Activated naive CD8-positive, alpha-beta T cell (primary cell): ENCODE results near the gene PICK1.

Experiments used
- H3K27ac Mint-ChIP-seq: one replicate; pipeline ENCODE4 v1.8.0; 2021; ENCODE audit warnings: mixed read lengths
- H3K27me3 Mint-ChIP-seq: one replicate; pipeline ENCODE4 v1.8.0; 2021; ENCODE audit warnings: mixed read lengths
- H3K36me3 Mint-ChIP-seq: one replicate; pipeline ENCODE4 v1.8.0; 2021; ENCODE audit warnings: mixed read lengths
- H3K4me1 Mint-ChIP-seq: one replicate; pipeline ENCODE4 v1.8.0; 2021; ENCODE audit warnings: low read depth, mixed read lengths
- H3K4me3 Mint-ChIP-seq: one replicate; pipeline ENCODE4 v1.8.0; 2021; ENCODE audit warnings: mild to moderate bottlenecking, mixed read lengths
- H3K9me3 Mint-ChIP-seq: one replicate; pipeline ENCODE4 v1.8.0; 2021; ENCODE audit warnings: low read depth, mixed read lengths

Gene PICK1

DNA sequence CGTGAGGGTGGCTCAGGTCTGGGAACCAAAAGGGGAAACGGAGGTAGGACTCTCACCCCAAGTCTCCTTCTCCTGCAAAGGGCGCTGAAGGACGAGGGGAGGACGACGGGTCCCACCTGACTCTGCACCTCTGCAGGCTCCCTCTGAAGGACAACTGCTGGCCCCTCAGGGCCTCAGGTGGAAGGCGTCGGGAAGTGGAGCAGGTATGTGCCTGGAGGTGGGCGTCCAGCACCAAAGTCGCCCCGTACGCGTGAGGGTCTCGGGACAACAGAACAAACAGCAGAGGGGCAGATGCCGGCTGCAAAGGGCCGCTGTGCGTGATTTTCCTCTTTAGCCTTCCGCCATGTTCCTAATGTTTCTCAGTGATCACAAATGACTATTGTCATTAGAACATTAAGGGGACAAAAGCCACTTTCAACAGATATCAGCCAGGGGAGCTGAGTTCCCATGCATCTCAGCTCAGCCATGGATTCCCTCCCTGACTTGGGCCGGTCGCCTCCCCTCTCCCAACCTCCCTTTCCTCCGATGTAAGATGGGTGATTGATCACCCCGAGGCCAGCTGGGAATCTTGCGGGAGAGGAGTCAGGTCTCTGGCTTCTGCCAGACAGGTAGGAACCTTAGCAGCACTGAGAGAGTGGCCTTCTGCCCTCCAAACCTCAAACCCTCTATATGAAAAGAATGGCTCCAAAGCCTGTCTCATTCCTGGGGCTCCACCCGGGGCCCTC is 25.9 kb downstream of the PICK1 start:
- no peaks in the 10 kb centered on the region for H3K4me1 Mint-ChIP-seq
- H3K36me3 Mint-ChIP-seq = no peaks in the 10 kb centered on the region
- no peak overlapping the region for H3K4me3 Mint-ChIP-seq
- no peaks in the 10 kb centered on the region for H3K9me3 Mint-ChIP-seq
- no peak overlapping the region for H3K27ac Mint-ChIP-seq
- H3K27me3 Mint-ChIP-seq = peaks cover 6% of the 10 kb centered on the region

DNA sequence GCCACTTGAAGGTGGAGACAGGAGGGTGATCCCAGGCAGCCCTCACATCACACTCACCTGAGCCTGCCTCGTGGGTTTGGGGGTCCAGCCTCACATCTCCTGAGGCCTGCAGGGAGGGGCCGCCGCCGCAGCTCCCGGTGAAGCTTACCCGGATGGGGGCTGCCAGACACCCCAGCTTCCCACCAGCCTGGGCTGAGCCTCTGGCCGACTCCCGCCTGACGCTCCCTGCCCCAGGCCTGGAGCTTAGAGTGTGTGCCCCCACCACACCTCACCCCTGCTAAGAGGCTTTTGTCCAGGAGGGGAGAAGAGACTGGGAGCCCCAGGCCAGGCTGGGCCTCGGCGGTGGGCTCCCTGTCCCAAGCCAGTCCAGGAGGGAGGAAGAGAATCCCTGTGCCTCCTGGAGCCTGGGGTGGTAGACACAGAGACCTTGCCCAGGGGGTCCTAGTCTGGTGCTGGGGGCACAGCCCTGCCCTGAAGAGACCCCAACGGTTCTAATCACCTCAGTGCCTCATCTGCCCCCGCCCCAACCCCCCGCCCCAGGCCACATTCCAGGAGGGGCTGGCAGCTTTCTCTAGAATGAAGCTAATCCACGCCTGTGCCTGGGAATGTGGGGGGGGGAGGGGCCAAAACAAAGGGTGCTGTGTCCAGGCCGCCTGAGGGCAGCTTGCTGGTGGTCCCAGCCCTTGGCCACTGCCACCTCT is 26.9 kb downstream of the PICK1 start, which contains the start of gene SLC16A8:
TSS of gene SLC16A8 (minus strand) at position 254 of the 701 bp plus-strand sequence. CDS start 1,311 bp downstream, outside the sequence.
- no peak within 1 kb of the TSS for H3K27ac Mint-ChIP-seq
- no peak within 1 kb of the TSS for H3K4me3 Mint-ChIP-seq
- H3K27me3 Mint-ChIP-seq = peaks cover 6% of the 10 kb centered on the region
- no peaks in the 10 kb centered on the region for H3K4me1 Mint-ChIP-seq
- H3K36me3 Mint-ChIP-seq = no peaks in the 10 kb centered on the region
- H3K9me3 Mint-ChIP-seq = no peaks in the 10 kb centered on the region

DNA sequence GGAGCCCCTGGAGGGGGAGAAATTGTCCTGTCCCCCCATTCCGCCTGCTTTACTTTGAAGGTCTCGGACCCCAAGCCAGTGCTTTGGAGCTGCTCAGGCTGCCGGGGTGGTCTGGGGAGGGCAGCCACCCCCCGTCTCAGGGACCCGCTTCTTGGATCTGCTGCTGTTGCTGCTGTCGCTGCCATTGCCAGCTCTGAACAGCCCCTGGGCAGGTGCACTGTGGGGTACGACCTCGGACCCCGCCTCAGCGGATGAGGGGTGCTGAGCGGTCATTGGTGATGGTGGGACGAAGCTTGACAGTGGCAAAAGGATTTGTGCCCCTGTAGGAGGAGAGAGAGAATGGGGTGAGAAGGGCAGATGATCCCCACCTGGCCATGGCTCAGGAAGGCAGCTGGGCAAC is 27.9 kb downstream of the PICK1 start:
- no peak overlapping the region for H3K27ac Mint-ChIP-seq
- no peaks in the 10 kb centered on the region for H3K36me3 Mint-ChIP-seq
- no peaks in the 10 kb centered on the region for H3K9me3 Mint-ChIP-seq
- H3K4me1 Mint-ChIP-seq = no peaks in the 10 kb centered on the region
- peaks cover 5% of the 10 kb centered on the region for H3K27me3 Mint-ChIP-seq
- H3K4me3 Mint-ChIP-seq = no peak overlapping the region

DNA sequence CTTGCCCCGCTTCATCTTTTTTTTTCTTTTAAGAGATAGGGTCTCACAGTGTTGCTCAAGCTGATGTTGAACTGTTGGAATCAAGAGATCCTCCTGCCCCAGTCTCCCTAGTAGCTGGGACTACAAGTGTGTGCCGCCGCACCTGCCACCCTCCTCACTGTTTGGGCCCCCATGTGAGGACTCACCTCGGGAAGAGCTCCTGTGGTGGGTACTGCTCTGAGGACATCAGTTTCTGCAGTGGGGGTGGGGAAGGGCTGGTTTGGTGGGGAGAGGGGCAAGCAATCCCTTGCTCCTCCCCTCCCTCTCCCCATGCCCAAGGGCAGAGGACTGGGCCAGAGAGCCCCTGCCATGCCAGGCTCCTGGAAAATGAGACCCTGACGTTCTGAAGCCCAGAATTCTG is 28.3 kb downstream of the PICK1 start:
- H3K36me3 Mint-ChIP-seq = no peaks in the 10 kb centered on the region
- H3K4me3 Mint-ChIP-seq = no peak overlapping the region
- H3K4me1 Mint-ChIP-seq = peaks cover 2% of the 10 kb centered on the region
- H3K27me3 Mint-ChIP-seq = peaks cover 5% of the 10 kb centered on the region
- H3K9me3 Mint-ChIP-seq = no peaks in the 10 kb centered on the region
- H3K27ac Mint-ChIP-seq = no peak overlapping the region

DNA sequence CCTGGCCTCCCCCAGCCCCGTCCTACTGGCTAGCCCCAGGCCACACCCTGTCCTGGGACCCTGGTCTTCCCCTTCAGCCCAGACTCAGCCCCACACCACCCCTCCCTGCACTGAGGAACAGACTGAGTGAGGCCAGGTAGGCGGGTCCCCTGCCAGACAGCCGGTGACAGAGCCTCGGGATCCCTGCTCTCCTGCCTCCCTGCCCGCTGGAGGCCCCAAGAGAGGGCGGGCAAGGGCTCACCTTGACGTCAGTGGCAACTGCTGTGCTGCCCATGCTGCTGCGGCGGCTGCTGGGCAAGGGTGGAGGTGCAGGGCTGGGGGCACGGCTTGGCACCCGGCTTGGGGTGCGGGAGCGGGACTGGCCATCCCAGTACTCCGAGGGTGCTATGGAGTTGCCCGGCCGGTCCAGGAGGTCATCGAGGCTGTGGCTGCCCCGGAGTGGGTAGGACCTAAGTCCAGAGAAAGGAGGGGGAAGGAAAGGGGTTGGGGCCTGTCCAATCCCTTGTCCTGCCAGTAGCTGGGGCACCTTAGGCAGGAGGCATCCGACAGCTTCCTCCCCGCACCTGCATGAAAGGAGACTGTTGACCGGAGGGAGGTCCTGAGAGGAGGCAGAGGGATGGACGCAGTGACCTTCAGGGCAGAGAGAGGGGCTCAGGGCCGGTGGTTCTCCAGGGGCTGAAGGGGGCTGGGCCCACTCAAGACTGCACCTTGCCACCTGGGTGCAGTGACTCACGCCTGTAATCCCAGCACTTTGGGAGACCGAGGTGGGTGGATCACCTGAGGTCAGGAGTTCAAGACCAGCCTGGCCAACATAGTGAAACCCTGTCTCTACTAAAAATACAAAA is 29.0 kb downstream of the PICK1 start:
- H3K4me1 Mint-ChIP-seq = peaks cover 2% of the 10 kb centered on the region

DNA sequence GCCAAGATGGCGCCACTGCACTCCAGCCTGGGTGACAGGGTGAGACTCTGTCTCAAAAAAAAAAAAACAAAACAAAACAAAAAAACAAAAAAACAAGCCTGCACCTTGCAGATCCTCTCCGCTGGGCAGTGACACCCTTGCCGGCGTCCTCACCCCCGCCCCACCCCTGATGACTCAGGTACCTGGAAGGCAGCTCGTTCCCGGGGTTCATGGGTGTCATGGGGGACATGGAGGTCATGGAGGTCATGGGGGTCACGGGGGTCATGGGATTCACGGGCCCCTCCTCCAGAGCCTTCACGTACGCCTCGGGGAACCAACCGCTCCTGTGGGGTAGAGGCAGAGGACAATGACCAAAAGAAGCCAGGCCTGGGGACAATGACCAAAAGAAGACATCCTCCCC is 29.7 kb downstream of the PICK1 start:
- Mint-ChIP-seq H3K9me3 (no peaks in the 10 kb centered on the region), H3K4me3 (no peak overlapping the region), H3K36me3 (peaks cover 2% of the 10 kb centered on the region), H3K4me1 (peaks cover 2% of the 10 kb centered on the region), H3K27me3 (peaks cover 5% of the 10 kb centered on the region), H3K27ac (no peak overlapping the region)

More for the DNA sequence above, 29.0 kb downstream of the PICK1 start:
- H3K36me3 Mint-ChIP-seq = no peaks in the 10 kb centered on the region
- H3K4me3 Mint-ChIP-seq = no peak overlapping the region
- no peak overlapping the region for H3K27ac Mint-ChIP-seq
- no peaks in the 10 kb centered on the region for H3K9me3 Mint-ChIP-seq
- peaks cover 5% of the 10 kb centered on the region for H3K27me3 Mint-ChIP-seq

DNA sequence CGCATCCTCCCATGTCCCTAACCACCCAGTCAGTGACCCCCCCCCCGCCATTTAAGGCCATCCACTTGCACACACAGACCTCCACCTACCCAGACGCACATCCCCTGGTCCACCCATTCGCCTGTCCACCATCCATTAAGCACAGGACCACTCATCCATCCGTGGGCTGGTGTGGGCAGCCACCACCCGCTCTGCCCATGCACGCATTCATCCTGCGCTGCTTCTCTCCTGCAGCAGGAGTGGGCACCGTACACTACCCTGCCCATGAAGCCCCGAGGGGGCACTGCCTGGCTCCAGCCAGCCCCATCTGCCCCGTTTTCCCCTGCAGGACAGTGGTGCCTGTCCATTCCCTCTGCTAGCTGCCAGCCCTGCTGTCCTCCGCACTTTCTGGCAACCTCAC is 30.7 kb downstream of the PICK1 start:
- peak overlapping the region; percentile 33 for H3K4me3 Mint-ChIP-seq
- H3K27me3 Mint-ChIP-seq = peaks cover 5% of the 10 kb centered on the region
- H3K9me3 Mint-ChIP-seq = no peaks in the 10 kb centered on the region
- peaks cover 2% of the 10 kb centered on the region for H3K36me3 Mint-ChIP-seq
- no peak overlapping the region for H3K27ac Mint-ChIP-seq
- peaks cover 2% of the 10 kb centered on the region for H3K4me1 Mint-ChIP-seq

DNA sequence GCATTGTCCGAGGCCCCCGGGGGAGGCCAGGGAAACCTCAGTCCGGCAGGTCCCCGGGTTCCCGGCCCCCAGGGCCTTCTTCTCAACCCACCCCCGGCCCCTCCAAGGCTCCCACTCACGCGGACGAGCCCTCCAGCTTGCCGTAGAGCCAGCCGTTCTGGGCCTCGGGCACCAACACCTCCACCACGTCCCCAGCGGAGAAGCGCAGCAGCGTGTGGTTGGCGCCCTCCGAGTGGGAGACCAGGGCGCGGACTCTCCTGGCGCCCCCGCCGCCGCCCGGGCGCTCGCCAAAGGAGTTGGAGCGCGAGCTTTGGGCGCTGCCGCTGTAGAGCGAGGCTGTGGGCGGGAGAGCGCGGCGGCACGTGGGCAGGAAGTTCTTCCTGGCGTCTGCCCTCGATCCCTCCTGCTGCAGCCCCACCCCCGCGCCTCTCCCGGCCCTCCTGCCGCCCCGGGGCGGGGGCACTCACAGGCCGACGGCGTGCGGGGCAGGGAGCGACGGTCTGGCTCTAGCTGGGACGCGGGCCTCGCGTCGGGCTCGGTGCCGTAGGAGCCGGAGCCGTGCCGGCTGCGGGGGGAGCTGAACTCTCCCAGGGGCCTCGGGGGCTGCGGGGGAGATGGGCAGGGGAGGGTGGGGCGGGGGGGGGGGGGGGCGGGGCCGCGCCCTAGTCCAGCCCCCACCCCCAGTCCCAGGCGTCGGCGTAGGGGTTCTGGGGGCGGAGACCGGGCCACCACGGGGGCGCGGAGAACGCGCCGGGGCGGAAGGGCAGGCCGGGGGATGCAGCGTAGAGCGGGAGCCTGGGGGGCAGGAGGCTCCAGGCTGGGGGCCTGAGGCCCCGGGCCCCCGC is 31.6 kb downstream of the PICK1 start:
- peaks cover 3% of the 10 kb centered on the region for H3K36me3 Mint-ChIP-seq
- no peaks in the 10 kb centered on the region for H3K9me3 Mint-ChIP-seq
- peaks cover 5% of the 10 kb centered on the region for H3K27me3 Mint-ChIP-seq
- no peak overlapping the region for H3K4me3 Mint-ChIP-seq
- H3K4me1 Mint-ChIP-seq = peaks cover 2% of the 10 kb centered on the region
- H3K27ac Mint-ChIP-seq = no peak overlapping the region

DNA sequence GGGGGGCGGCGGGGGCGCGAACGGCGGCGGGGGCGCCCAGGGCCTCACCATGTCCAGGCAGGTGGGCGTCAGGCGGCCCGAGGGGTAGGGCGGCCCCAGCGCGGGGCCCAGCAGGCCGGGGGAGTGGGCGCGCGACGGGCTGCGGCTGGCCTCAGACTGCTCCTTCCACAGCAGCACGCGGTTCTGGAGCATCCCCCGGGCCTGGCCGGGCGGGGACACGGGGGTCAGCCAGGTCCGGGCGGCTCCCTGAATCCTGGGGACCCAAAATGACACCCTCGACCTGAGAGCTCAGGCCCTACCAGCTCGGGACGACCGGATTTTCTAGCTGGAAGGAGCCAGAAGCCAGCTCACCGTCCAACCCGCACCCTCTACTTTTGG is 32.3 kb downstream of the PICK1 start:
- H3K27me3 Mint-ChIP-seq = peaks cover 5% of the 10 kb centered on the region

DNA sequence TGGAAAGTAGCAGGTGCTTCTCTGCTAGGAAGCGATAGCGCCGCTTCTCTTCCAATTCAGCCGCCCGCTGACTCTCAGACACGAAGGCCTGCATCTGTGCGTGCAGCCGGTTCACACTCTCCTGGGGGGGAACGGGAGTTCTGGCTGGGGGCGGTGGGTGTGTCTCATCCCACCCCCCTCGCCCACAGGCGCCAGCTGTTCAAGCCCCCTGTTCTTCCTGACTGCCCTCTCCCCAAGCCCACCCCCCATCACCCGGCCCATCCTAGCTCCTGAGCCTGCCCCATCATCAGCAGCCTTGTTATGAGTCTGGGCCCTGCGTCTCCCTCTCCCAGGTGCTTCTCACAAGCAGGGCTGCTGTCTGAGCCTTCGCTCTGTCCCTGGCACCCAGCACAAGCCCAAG is 39.9 kb downstream of the PICK1 start:
- no peaks in the 10 kb centered on the region for H3K4me1 Mint-ChIP-seq
- no peak overlapping the region for H3K4me3 Mint-ChIP-seq
- H3K36me3 Mint-ChIP-seq = peaks cover 8% of the 10 kb centered on the region
- no peak overlapping the region for H3K27ac Mint-ChIP-seq
- no peaks in the 10 kb centered on the region for H3K9me3 Mint-ChIP-seq
- H3K27me3 Mint-ChIP-seq = no peaks in the 10 kb centered on the region

More for the DNA sequence above, 32.3 kb downstream of the PICK1 start:
- peaks cover 7% of the 10 kb centered on the region for H3K36me3 Mint-ChIP-seq
- no peak overlapping the region for H3K4me3 Mint-ChIP-seq
- H3K27ac Mint-ChIP-seq = no peak overlapping the region
- H3K9me3 Mint-ChIP-seq = no peaks in the 10 kb centered on the region
- peaks cover 2% of the 10 kb centered on the region for H3K4me1 Mint-ChIP-seq

DNA sequence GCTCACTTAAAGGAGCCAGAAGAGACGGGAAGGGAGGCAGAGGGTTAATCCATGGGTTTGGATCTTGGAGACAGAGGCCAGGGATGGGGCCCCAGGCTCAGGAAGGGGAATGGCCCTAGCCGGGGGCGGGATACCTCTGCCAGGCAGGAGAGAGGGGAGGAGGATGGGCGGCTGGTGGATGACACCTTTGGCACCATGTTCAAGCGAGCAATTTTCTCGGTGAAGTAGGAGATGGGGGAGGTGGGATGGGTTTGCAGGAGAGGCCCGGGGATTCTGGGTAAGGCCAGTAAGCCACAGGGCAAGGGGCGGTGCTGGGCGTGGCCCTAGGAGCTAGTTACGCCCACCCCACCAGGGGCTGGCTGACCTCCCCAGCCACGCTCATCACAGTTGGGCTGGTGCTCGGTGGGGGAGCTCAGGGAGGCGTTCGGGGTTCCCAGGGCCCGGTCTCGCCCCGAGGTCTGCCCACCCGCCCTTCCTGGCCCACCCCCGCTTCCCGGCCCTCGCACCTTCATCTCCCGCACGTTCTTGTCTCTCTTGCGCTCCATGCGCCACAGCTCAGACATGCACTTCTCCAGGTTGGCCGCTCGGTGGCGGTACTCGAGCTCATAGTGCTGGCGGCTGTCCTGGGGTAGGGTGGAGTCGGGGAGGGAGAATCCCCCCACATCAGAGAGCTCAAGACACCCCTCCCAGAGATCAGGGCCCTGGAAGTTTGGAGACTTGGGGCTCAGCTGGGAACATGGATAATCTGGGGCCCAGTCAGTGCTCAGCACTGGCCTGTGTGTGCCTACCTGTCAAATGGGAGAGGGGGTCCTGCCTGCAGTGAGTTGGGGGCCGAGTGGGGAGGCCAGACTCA is 40.6 kb downstream of the PICK1 start:
- Mint-ChIP-seq H3K27me3 (no peaks in the 10 kb centered on the region), H3K9me3 (no peaks in the 10 kb centered on the region), H3K4me3 (no peak overlapping the region), H3K27ac (no peak overlapping the region), H3K36me3 (peaks cover 8% of the 10 kb centered on the region), H3K4me1 (no peaks in the 10 kb centered on the region)

DNA sequence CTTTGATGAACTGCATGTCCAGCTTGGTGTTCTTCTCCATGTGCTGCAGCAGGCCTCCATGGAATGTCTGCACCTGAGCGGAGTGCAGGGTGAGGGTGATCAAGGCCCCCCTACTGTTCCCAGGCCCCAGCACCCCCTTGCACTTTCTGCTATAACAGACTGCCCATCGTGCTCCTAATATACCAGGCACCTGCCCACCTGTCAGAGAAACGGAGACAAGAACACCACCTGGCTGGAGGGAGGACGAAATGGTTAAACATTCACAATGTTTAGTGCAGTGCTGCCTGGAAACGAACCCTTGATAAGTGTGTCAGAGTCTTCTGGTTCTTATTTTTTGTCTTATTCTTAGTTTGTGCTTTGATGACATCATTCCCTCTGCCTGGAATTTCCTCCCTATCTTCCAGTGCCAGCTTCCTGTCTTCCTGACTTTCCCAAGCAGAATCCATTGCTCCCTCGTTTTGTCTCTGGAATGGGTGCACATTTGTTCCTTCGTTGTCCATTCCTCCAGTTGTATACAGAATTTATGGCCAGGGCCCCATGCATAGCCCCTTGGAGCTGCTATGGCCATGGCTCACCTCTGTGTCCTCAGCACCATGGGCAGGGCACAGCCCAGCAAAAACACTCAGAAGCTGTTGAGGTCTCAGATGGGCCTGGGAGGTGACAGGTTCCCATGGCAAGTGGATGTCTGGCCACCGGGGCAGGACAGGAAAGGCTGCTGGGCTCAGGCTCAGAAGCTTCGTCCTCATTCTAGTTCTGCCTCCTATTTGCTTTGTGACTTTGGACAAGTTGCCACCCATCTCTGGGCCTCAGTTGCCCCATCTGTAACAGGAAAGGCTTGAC is 41.4 kb downstream of the PICK1 start:
- H3K36me3 Mint-ChIP-seq = peaks cover 8% of the 10 kb centered on the region
- H3K4me3 Mint-ChIP-seq = no peak overlapping the region
- H3K27me3 Mint-ChIP-seq = no peaks in the 10 kb centered on the region
- H3K4me1 Mint-ChIP-seq = no peaks in the 10 kb centered on the region
- H3K27ac Mint-ChIP-seq = no peak overlapping the region
- H3K9me3 Mint-ChIP-seq = no peaks in the 10 kb centered on the region

DNA sequence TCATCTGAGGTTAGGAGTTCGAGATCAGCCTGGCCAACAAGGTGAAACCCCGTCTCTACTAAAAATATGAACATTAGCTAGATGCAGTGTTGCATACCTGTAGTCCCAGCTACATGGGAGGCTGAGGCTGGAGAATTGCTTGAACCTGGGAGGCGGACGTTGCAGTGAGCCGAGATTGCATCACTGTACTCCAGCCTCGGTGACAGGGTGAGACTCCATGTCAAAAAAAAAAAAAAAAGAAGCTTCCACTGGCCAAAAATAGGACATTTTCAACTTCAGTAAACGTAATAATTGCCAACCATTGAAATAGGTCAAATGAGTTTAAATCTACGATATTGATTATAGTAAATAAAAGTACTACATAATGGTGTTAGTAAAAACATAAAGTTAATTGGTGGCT is 46.4 kb downstream of the PICK1 start:
- Mint-ChIP-seq H3K27me3 (no peaks in the 10 kb centered on the region), H3K27ac (no peak overlapping the region), H3K4me3 (no peak overlapping the region), H3K4me1 (peaks cover 2% of the 10 kb centered on the region), H3K9me3 (no peaks in the 10 kb centered on the region), H3K36me3 (no peaks in the 10 kb centered on the region)
